ENCODE data around the gene TOR4A.

Gene TOR4A

GRCh38 chr9:137309368-137310188 lies 32.1 kb downstream of the TOR4A start:
- DNase-seq = no peak

- peak; percentile 50 for DNase-seq
Observed at GRCh38 chr9:137310189-137311052, 32.9 kb downstream of the TOR4A start.

GRCh38 chr9:137311171-137311985 lies 33.9 kb downstream of the TOR4A start:
- DNase-seq = peak; percentile 68

- DNase-seq = no peak
Observed at GRCh38 chr9:137311986-137312851, 34.7 kb downstream of the TOR4A start.

- DNase-seq = no peak
Observed at GRCh38 chr9:137312852-137313325, 35.4 kb downstream of the TOR4A start.

GRCh38 chr9:137313326-137313936 lies 35.9 kb downstream of the TOR4A start:
- no peak for DNase-seq

- DNase-seq = no peak
Observed at GRCh38 chr9:137313956-137314560, 36.5 kb downstream of the TOR4A start.

GRCh38 chr9:137314561-137315560 lies 37.3 kb downstream of the TOR4A start:
- DNase-seq = no peak

- no peak for DNase-seq
Observed at GRCh38 chr9:137315581-137316011, 38.1 kb downstream of the TOR4A start.

- DNase-seq = no peak
Observed at GRCh38 chr9:137316012-137316981, 38.8 kb downstream of the TOR4A start.

GRCh38 chr9:137317021-137317717 lies 39.6 kb downstream of the TOR4A start:
- DNase-seq = no peak

- DNase-seq = no peak
Observed at GRCh38 chr9:137317718-137318511, 40.4 kb downstream of the TOR4A start.

GRCh38 chr9:137318602-137319001 lies 41.1 kb downstream of the TOR4A start:
- DNase-seq = no peak

GRCh38 chr9:137319011-137319738 lies 41.6 kb downstream of the TOR4A start:
- DNase-seq = no peak

GRCh38 chr9:137319739-137320551 lies 42.4 kb downstream of the TOR4A start:
- no peak for DNase-seq

Measured in NCI-H2029 (cell line).